Right cardiac atrium (tissue), 5 donors: ENCODE results near the gene PGLYRP4. TPM values are rescaled to one million over a fixed set of nuclear protein-coding genes. Genes with fewer than 3 reads are reported as not detected.
"Not testable (repeated sequence)": the region's sequence is repeated elsewhere in the genome, so short reads cannot be mapped to it uniquely, and the experiment has no call there.

Experiments
- ATAC-seq, 2 donors: fragments of 200-7000 bp; cut with Tn5 transposase; one replicate each; pipeline versions ENCODE4 v1.8.0 to v1.9.1; 2020; ENCODE audit warnings: moderate library complexity in 2 of 2, mild to moderate bottlenecking in 1 of 2
- DNase-seq, 3 donors: peaks; one replicate each; pipeline ENCODE4 v3.0.0-alpha.2; 2020
- H3K27ac ChIP-seq: one replicate; pipeline ENCODE4 v1.5.1; 2013; ENCODE audit warnings: mild to moderate bottlenecking, low read length, control low read depth, moderate library complexity
- H3K27me3 ChIP-seq: one replicate; pipeline ENCODE4 v1.6.1; 2013; ENCODE audit not compliant: control insufficient read depth, insufficient read depth
- H3K4me1 ChIP-seq: one replicate; pipeline ENCODE4 v1.6.1; 2013; ENCODE audit warnings: low read length; ENCODE audit not compliant: control insufficient read depth, insufficient read depth
- H3K4me3 ChIP-seq: one replicate; pipeline ENCODE4 v1.5.1; 2013; ENCODE audit warnings: low read length, control low read depth
- H3K9me3 ChIP-seq: one replicate; pipeline ENCODE4 v1.6.1; 2013; ENCODE audit warnings: low read length; ENCODE audit not compliant: control insufficient read depth
- WGBS: extraction: QIAGEN DNeasy Blood & Tissue Kit; methylation state at CpG from one replicate; pipeline ENCODE4 v1.1.7; 2013; 5-methylcytosine and 5-hydroxymethylcytosine counted together
- intact Hi-C, 4 donors: fragments of 100-400 bp; cut with DNase I; formaldehyde crosslinking; loops; one replicate each; pipeline versions ENCODE4 v1.11.0 to v1.14.0; 2022 to 2023
- polyA plus RNA-seq: library from polyadenylated mRNA; stranded (reverse); fragments of 200-250 nt; gene quantifications from one replicate; pipeline ENCODE4 v1.2.3, GENCODE V29; 2013
- total RNA-seq, 4 donors: library from RNA; stranded (reverse); fragmentation: NEBNext Ultra II Directional; extraction: Animal tissue kit (Norgen Biotek cat#: 25700); gene quantifications; one replicate each; pipeline ENCODE4 v1.2.1, GENCODE V29; 2021
- donor health status: healthy with polysubstance abuse.
- donor health status: DM: no; HTN: yes; CAD: no.
- donor health status: DM: no; HTN: no; CAD: no.
- donor health status: DM: no; HTN: yes; CAD: no; lungs with severe emphysema.
- donor health status: DM: yes; HTN: yes; CAD: no.

PGLYRP4 gene
- total and polyA plus RNA-seq, 5 donors = not detected

- no peak for DNase-seq
- intact Hi-C loops = no loop called here
- Histone ChIP-seq H3K4me3 (no peak overlapping the region), H3K4me1 (no peaks in the 10 kb centered on the region), H3K27me3 (no peaks in the 10 kb centered on the region), H3K9me3 (no peaks in the 10 kb centered on the region), H3K27ac (no peak overlapping the region)
- ATAC-seq = no peak
- WGBS = 87% methylated on average over 1 of the region's 1 CpG
Observed at GRCh38 chr1:153333902-153334301, 14.7 kb downstream of the PGLYRP4 start.

GRCh38 chr1:153324912-153325311, 23.7 kb downstream of the PGLYRP4 start:
- DNase-seq = no peak
- Histone ChIP-seq H3K4me1 (no peaks in the 10 kb centered on the region), H3K9me3 (no peaks in the 10 kb centered on the region), H3K4me3 (no peak overlapping the region), H3K27me3 (no peaks in the 10 kb centered on the region), H3K27ac (no peak overlapping the region)
- ATAC-seq = no peak
- intact Hi-C loops = no loop called here

GRCh38 chr1:153322568-153322967, 26.1 kb downstream of the PGLYRP4 start:
- no peak for ATAC-seq
- DNase-seq = no peak
- H3K27ac ChIP-seq = no peak overlapping the region
- H3K4me1 ChIP-seq = no peaks in the 10 kb centered on the region
- H3K27me3 ChIP-seq = no peaks in the 10 kb centered on the region
- no peak overlapping the region for H3K4me3 ChIP-seq
- intact Hi-C loops = no loop called here
- H3K9me3 ChIP-seq = no peaks in the 10 kb centered on the region
- 0% methylated on average over 1 of the region's 1 CpG for WGBS

GRCh38 chr1:153318145-153318544, 30.5 kb downstream of the PGLYRP4 start:
- H3K27me3 ChIP-seq, H3K27ac ChIP-seq, ATAC-seq, intact Hi-C loops, H3K9me3 ChIP-seq, H3K4me3 ChIP-seq, DNase-seq, H3K4me1 ChIP-seq: not testable (repeated sequence)
- WGBS = 88% methylated on average over 7 of the region's 7 CpGs

- H3K4me1 ChIP-seq, intact Hi-C loops, H3K9me3 ChIP-seq, H3K27ac ChIP-seq, H3K27me3 ChIP-seq, H3K4me3 ChIP-seq, ATAC-seq, DNase-seq: not testable (repeated sequence)
Observed at GRCh38 chr1:153316013-153316412, 32.6 kb downstream of the PGLYRP4 start.

GRCh38 chr1:153314388-153314787, 34.3 kb downstream of the PGLYRP4 start:
- DNase-seq, H3K4me3 ChIP-seq, H3K27ac ChIP-seq, H3K9me3 ChIP-seq, H3K4me1 ChIP-seq, ATAC-seq, H3K27me3 ChIP-seq, intact Hi-C loops: not testable (repeated sequence)

- Histone ChIP-seq H3K27ac (no peak overlapping the region), H3K9me3 (no peaks in the 10 kb centered on the region), H3K27me3 (no peaks in the 10 kb centered on the region), H3K4me3 (no peak overlapping the region), H3K4me1 (no peaks in the 10 kb centered on the region)
- DNase-seq = no peak
- 86% methylated on average over 2 of the region's 2 CpGs for WGBS
- no peak for ATAC-seq
- intact Hi-C loops = no loop called here
Observed at GRCh38 chr1:153313288-153313687, 35.4 kb downstream of the PGLYRP4 start.

GRCh38 chr1:153312570-153313186, 36.0 kb downstream of the PGLYRP4 start, which contains the start of gene PGLYRP3:
PGLYRP3 (minus strand) TSS chr1:153312952; CDS start chr1:153310665, 2,287 bp downstream.
- DNase-seq (no peak), ATAC-seq (no peak)
- intact Hi-C loops = no loop called here
- no peaks in the 10 kb centered on the region for H3K4me1 ChIP-seq
- H3K27ac ChIP-seq = no peak within 1 kb of the TSS
- H3K4me3 ChIP-seq = no peak within 1 kb of the TSS
- WGBS = 78% methylated on average over 4 of the region's 4 CpGs
- no peaks in the 10 kb centered on the region for H3K27me3 ChIP-seq
- no peaks in the 10 kb centered on the region for H3K9me3 ChIP-seq

GRCh38 chr1:153310526-153310925, 38.1 kb downstream of the PGLYRP4 start:
- ATAC-seq (no peak), DNase-seq (no peak)
- Histone ChIP-seq H3K27ac (no peak overlapping the region), H3K27me3 (no peaks in the 10 kb centered on the region), H3K4me3 (no peak overlapping the region), H3K4me1 (no peaks in the 10 kb centered on the region), H3K9me3 (no peaks in the 10 kb centered on the region)
- intact Hi-C loops = no loop called here
- WGBS = 64% methylated on average over 7 of the region's 7 CpGs

GRCh38 chr1:153309441-153309840, 39.2 kb downstream of the PGLYRP4 start:
- WGBS = 81% methylated on average over 2 of the region's 2 CpGs

GRCh38 chr1:153308540-153308939, 40.1 kb downstream of the PGLYRP4 start:
- intact Hi-C loops = no loop called here
- no peak for ATAC-seq
- no peak for DNase-seq

More at GRCh38 chr1:153309441-153309840, 39.2 kb downstream of the PGLYRP4 start:
- no peak for DNase-seq
- no peak for ATAC-seq
- no peaks in the 10 kb centered on the region for H3K4me1 ChIP-seq
- no peaks in the 10 kb centered on the region for H3K27me3 ChIP-seq
- H3K4me3 ChIP-seq = no peak overlapping the region
- no peaks in the 10 kb centered on the region for H3K9me3 ChIP-seq
- intact Hi-C loops = no loop called here
- H3K27ac ChIP-seq = no peak overlapping the region

GRCh38 chr1:153307221-153307600, 41.4 kb downstream of the PGLYRP4 start:
- Histone ChIP-seq H3K27me3 (no peaks in the 10 kb centered on the region), H3K9me3 (no peaks in the 10 kb centered on the region), H3K4me3 (no peak overlapping the region), H3K4me1 (no peaks in the 10 kb centered on the region), H3K27ac (no peak overlapping the region)
- DNase-seq (no peak), ATAC-seq (no peak)
- 76% methylated on average over 10 of the region's 10 CpGs for WGBS
- intact Hi-C loops = no loop called here

More at GRCh38 chr1:153308540-153308939, 40.1 kb downstream of the PGLYRP4 start:
- Histone ChIP-seq H3K27ac (no peak overlapping the region), H3K4me1 (no peaks in the 10 kb centered on the region), H3K27me3 (no peaks in the 10 kb centered on the region), H3K9me3 (no peaks in the 10 kb centered on the region), H3K4me3 (no peak overlapping the region)
- 72% methylated on average over 2 of the region's 2 CpGs for WGBS
